NCI-H82 (cell line): ENCODE measurements around the gene RPP21.

Experiments
- DNase-seq: peaks from one replicate; lab custom pipeline; 2025; lab: John Stamatoyannopoulos, UW

RPP21 gene

DNA sequence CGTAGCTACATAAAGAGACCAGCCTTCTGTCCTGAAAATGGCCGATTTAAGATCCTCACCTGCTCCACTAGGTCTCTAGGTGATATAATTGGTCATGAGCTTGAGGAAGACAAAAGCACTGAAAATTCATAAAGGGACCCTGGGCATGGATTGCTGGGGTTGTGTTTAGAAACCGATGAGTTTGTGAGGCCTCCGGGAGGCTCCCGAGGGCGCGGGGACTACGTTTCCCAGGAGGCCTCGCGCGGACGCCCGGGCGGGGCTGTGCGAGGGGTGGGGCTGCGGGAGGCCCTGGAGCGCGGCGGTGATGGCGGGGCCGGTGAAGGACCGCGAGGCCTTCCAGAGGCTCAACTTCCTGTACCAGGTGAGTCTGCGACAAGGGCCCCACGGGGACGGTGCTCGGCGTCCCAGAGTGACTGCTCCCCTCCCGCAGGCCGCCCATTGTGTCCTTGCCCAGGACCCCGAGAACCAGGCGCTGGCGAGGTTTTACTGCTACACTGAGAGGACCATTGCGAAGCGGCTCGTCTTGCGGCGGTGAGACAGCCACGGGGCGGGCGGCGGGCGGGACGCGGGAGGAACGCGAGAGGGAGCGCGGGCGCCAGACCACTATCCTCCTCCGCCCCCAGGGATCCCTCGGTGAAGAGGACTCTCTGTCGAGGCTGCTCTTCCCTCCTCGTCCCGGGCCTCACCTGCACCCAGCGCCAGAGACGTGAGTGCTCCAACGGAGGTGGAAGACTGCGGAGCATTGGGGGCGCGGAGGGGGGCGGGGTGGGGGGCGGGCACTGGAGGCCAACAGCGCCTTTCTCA lies at the start of gene RPP21:
TSS of gene RPP21 (plus strand) at position 289 of the 804 bp plus-strand sequence. CDS start at position 305, 16 bp downstream.
- peak; percentile 88 for DNase-seq

DNA sequence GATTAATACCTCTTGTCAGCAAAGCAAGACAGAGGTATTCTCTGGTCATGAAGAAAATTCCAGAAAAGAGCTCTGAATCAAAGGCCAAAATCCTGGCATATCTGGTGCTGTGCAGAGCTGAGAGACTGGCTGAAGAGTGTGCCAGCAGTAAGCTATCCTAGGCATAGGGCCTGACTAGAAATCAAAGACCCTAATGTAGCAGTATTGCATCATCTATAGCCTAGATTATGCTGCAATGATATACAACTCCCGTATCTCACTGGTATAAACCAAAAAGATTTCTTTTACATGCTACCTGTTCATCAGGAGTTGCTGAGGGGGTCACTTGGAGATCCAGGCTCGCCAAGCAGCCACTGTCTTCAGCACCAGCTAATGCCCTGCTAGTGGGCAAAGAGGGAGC lies 49.1 kb upstream of the RPP21 start:
- DNase-seq, result no peak

DNA sequence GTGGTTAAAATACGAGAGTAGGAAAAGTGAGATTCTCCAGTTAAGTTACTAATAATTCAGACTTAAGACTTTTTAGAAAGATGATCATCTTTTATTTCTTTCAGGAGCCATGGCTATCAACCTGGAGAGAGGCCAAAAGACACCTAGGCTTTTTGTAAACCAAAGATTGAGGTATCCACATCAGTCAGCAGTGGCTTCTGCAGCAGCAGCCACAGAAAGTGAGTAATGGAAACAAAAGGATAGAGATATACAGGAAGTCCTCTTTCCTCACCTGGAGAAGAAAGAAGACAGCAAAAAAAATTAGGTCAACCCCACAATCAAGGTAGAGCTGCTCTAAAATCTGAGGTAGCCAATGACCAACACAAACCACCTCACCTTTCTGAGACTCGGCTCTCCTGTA lies 41.0 kb upstream of the RPP21 start:
- no peak for DNase-seq

DNA sequence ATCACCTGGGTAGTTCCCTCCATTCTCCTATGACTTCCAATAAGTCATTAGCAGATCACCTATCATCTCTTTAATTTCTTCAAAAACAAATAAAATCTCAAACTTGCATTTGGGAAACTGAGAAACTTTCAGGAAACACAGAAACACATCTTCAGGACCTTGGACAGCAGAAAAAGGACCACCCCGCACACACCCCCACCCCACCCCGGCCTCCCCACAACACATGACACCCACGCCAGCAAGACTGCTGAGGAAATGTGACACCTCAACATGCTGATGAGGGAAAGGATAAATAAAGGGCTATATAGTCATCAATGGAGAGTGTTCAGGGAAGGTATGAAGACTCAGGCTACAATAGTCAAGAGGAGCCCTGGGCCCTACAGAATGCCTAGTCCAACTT lies 33.9 kb upstream of the RPP21 start:
- DNase-seq, result no peak

DNA sequence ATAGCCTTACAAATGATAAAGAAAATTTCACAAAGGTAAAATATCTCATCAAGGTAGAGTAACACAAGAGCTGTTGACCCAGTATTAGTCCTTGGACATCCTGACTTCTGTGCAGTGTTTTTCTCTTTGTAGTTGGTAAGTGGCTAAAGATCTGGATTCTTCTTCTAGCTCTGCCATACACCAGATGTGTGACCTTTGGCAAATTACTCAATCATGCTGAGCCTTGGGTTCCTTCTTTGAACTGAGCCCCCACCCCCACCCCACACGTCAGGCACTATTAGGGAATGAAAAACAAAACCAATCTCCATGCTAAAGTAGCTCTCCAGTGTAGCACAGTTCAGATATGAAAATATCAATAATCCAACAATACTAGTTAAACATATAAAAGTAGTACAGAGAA lies 33.3 kb upstream of the RPP21 start:
- DNase-seq, result no peak

DNA sequence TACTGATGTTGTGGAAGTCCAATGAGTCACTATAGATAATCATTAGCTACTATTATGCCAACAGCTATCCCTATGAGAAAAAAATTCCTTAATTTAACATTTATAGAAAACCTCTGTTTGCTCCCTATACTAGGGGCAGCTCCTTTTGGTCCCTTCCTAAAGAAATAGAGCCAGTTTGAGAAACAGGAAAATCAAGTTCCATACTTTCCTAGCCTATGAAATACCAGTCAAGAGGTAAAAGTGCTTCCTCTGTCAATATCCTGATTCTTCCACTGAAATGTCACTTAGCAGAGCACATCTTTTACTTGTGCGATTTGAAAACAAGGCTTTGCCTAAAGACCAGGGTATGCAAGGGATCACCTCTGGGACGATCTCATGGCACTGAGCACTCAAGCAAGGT lies 32.7 kb upstream of the RPP21 start:
- DNase-seq, result no peak

DNA sequence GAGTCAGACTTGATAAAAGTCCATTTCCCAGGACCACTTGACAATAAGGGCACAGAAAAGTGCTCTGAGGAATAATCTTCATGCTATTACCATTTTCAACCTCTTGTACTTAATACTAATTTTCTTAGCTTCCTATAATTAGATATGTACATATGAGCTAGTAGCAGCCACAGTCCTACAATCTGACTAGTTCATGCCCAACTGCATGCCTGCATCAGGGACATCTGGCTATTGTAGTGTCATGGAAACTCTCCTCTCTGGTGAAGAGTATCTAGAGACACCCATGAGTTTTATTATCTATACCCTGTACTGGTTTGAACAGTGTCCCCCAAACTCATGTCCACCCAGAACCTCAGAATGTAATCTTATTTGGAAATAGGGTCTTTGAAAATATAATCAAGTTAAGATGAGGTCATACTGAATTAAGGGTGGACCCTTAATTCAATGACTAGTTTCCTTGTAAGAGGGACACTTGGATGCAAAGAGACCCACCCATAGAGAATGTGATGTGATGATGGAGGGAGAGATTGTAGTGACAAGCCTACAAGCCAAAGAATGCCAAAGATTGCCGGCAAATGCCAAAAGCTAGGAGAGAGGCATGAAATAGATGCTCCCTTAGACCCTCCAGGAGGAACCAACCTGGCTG lies 32.2 kb upstream of the RPP21 start:
- DNase-seq, result no peak

DNA sequence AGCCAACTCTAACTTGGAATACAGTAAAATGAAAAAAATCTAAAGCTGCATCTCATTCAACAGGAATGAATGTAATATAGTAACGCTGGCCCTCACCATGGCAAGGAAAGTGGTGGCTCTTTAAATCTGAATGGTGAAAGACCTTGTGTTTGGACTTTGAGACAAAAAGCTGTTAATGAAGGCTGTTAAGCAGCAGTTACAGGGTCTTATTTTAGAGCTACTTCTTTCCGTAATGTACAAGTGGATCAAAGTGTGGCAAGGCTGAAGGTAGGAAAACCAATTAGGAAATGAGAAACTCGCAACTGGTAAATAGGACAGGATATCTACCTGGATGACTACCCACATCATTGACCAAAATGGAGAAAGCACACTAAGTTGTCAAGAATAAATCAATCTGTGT lies 29.8 kb upstream of the RPP21 start:
- DNase-seq, result no peak

DNA sequence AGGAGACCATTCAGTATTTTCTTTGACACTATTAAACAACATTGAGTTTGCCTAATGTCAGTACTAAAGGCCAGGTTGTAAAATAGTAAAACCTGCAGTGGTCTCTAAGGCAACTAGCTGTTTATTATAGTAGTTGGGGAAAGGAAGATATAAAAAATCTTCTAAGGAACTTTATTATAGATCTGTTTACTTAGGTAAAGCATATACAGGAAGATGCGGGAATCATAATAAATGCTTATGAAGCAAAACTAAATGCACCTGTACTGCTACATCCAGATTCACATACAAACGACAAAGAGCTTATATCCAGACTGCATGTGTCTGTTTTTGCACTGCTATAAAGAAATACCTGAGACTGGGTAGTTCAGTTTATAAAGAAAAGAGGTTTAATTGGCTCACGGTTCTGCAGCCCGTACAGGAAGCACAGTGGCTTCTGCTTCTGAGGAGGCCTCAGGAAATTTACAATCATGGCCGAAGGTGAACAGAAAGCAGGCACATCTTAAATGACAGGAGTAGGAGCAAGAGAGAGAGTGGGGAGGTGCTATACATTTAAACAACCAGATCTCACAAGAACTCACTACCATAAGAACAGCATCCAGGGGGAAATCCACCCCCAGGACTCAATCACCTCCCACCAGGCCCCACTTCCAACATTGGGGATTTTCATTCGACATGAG lies 26.9 kb upstream of the RPP21 start:
- no peak for DNase-seq

DNA sequence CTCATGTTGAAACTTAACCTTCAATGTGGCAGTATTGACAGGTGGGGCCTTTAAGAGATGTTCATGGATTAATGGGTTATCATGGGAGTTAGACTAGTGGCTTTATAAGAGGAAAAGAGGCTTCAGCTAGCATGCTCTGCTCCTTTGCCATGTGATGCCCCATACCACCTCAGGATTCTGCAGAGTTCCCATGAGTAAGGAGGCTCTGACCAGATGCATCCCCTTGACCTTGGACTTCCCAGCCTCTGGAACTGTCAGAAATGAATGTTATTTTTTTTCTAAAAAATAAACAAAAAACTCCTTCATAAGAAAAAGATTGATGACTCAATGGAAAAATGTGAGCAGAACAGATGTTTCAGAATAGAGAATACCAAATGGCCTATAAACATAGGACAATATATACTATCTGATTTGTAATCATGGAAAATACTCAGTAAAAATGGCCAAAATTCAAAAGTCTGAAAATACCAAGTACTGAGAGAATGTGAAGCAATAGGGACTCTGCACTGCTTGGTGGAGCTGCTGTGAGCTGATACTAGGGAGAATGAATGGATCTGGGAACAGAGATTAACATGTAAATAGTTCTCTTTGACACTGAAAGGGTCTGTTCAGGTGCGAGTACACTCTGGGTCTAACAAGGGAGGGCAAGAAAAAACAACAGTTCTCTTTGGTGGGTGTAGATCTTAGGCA lies 25.7 kb upstream of the RPP21 start:
- DNase-seq, result no peak

DNA sequence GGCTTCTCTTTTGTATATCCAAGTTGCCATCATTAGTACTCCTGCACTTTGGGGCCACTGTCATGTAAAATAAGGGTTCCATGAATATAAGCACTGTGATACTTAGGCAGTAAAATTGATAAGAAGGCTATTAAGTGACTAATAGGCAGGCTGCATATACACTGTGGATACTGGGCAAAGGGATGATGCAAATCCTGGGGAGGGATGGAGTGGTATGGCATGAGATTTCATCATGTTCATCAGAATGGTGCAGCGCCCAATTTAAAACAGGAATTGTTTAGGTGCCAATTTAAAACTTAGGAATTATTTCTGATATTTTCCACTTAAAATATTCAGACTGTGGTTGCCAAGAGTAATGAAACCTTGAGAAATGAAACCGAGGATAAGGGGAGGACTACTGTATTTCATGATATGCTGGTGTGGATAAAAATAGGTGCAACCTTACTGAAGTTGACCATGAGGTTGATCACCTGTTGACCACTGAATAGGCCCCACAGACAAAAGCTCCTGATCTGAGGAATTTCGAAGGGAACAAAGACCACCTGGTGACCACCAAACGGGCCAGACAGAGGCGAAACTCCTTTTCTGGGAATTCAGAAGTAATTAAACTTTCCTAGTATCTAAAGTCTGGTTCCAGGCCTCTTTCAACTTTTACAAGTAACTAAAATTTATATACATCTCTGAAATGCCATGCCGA lies 23.1 kb upstream of the RPP21 start:
- no peak for DNase-seq

DNA sequence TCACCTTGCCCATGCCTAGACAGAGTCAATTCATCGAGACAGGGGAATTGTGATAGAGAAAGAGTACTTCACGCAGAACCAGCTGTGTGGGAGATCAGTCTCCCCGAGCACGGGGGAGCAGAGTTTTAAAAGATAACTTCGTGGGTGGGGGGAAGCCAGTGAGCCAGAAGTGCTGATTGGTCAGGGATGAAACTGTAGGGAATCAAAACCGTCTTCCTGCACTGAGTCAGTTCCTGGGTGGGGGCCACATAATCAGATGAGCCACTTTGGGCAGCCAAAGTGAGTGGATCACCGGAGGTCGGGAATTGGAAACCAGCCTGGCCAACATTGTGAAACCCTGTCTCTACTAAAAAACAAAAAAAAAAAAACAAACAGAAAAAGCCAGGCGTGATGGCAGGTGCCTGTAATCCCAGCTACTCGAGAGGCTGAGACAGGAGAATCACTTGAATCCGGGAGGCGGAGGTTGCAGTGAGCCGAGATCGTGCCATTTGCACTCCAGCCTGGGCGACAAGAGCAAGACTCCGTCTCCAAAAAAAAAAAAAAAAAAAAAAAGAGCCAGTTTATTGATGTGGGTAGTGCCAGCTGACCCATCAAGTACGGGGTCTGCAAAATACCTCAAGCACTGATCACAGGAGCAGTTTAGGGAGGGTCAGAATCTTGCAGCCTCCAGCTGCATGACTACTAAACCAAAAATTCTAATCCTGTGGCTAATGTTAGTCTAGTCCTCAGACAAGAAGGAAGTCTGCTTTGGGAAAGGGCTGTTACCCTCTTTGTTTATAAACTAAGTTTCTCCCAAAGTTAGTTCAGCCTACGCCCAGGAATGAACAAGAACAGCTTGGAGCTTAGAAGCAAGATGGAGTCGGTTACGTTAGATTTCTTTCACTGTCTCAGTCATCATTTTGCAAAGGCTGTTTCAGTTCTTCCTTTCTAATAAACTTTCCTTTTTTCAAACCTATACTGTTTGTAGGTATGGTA lies 22.1 kb upstream of the RPP21 start:
- no peak for DNase-seq

DNA sequence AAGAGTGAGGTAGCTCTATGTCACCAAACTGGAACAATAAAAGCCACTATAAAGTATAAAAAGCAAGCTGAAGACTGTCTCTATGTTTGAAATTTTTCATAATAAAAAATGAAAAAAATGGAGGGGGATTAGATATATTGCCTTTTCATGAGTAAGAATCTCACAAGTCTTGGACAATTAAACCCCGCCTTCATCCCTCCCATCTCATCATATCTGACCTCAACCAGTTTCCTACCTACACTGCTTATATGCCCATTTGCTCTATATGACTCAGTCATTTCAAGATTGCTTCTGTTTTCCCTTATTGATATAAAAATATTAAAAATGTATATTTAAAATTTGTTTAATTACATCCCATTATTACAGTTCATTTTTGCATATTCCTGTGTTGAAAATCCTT lies 21.1 kb upstream of the RPP21 start:
- no peak for DNase-seq

DNA sequence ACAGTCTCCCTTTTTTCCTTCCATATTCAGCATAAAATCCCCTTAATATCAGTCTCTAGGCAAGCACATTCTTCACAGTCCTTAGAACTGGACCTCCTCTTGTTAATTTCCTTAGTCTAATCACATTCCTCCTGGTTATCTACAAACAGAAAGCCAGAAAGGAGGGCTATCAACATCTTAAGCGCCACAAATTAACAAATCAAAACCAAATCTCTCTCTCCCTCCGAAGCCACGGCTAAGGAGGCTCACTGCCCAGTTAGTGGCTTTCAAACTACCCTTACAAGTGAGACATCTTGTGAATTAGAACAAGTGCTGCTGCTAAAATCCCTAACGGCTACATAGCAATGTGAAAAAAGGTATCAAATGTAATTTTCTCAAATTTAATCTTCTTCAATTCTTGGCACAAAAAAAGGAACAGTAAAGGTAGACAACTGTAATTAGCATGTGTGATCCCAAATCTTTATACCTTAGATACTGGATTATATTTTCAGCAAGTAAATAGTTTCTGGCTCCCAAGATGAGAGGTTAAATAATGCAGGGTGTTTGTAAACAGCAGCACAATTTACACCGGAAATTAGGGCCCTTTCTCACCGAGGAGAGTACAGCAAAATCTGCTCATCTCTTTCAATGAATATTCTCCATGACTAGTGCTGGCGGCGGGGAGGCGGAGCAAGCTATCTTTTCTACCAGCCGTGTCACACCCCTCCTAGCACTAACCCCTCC lies 19.6 kb upstream of the RPP21 start:
- DNase-seq, result no peak

DNA sequence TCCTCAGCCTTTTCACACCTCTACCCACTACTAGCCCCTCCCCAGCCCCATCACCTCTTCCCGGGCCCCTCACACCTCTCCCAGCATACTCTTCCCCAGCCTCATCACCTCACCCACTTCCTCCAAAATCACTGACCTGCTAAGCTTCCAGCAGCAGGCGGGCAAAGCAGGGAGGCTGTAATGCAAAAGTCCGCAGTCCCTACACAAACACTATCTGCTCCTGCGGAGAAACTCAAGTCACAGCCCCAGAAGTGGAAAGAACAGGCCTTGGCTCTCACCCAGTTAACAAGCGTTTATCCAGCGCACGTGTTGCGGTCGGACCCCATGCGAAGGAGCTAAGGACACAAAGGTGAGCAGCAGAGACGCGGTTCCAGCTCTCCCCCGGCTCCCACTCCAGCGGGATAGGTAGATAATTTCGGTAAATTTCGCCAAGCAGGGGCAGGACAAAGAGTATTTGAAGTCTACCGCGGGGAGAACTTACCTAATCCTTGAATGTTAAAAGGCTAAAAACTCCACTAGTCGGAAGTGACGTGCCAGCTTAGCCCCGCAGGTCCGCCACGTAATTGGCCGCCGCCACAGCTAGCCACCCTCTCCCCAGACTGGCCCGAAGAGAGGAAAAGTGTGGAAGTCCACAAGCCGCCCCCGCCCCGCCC lies 19.0 kb upstream of the RPP21 start:
- peak; percentile 92 for DNase-seq

DNA sequence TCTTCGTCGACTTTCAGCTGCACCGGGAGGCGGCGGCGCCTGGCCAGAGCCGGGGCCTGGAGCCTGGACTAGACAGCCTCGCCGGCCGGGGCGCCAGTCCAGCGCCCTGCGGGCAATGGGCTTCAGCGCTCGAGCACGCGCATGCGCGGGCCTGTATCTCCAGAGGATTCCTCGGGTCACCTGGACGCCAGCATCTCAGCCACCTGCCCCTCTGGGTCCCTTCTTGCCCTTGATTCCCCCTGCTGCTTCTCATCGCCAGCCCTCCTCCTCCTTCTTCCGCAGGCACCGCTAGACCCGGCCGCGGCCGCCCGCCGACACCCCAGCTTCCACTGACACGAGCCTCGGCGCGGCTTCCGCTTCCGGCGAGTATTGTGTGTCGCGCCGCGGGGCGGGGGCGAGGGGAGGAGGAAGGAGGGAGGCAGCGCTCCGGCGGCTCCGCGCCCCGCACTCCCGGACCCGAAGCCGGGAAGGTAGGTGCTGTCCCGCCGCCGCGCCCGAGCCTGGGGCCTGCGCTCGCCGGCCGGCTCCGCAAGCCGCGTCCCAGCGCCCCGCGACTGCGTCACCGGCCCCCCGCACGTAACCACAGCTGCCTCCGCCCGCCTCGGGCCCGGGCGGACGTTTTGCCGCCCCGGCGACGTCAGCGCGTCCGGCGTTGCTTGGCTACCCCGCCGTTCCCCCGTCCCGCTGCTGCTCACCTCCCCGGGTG lies 18.3 kb upstream of the RPP21 start, which contains the start of gene TRIM39:
TSS of gene TRIM39 (plus strand) at position 402 of the 706 bp plus-strand sequence. CDS start 2,391 bp downstream, outside the sequence.
- peak; percentile 92 for DNase-seq

DNA sequence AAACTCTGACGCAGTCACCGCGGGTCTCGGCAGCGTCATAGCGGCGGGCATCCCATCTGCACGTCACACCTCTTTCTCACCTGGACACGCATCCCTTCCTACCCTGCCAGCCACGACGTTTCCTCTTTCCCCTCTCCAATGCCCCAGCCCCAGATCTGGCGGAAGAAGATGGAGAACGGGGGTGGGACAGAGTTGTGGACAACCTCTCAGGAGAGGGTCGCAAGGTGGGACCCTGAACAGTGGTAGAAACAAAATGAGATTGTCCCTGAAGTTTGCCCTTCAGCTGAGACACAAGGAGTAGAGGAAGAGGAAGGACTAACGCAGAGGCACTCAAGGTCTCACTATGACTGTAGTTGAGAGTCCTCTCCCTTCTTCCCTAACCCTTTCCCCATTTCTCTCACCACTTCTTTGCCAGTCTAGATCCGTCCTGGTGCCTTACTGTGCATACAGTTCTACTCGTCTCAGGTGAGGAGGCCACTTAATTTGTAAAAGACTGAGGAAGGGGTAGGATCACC lies 17.7 kb upstream of the RPP21 start:
- no peak for DNase-seq

DNA sequence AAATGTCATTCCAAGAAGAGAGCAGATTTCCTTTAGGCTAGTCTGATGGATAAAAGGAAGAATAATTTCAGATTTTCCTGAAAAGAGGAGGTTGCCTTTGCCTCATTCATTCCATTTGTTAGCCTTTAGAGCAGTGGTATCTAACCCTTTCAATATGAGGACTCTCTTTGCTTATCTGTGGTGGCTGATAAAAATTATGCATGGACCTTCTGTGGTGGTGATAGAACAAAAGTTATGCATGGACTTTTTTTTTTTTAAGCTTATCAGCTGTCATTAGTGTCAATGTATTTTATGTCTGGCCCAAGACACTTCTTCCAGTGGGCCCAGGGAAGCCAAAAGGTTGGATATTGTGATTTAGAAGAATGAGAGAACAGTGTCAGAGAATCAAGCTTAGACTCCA lies 16.6 kb upstream of the RPP21 start:
- DNase-seq, result no peak
